GM23248 (cell line): ENCODE data around the gene PROM1.

ENCODE experiments used
- EZH2 ChIP-seq: fragments of 200-600 bp; sonication (generic); IDR thresholded peaks from 2 replicates; pipeline ENCODE4 v1.6.1; 2018; ENCODE audit warnings: antibody characterized with exemption, mild to moderate bottlenecking; ENCODE audit not compliant: insufficient read depth, poor library complexity, severe bottlenecking
- EZH2phosphoT487 ChIP-seq: fragments of 200-600 bp; sonication (generic); IDR thresholded peaks from 2 replicates; pipeline ENCODE4 v1.6.1; 2018; ENCODE audit warnings: antibody characterized with exemption, moderate library complexity, mild to moderate bottlenecking, low read depth; ENCODE audit not compliant: insufficient read depth

DNA sequence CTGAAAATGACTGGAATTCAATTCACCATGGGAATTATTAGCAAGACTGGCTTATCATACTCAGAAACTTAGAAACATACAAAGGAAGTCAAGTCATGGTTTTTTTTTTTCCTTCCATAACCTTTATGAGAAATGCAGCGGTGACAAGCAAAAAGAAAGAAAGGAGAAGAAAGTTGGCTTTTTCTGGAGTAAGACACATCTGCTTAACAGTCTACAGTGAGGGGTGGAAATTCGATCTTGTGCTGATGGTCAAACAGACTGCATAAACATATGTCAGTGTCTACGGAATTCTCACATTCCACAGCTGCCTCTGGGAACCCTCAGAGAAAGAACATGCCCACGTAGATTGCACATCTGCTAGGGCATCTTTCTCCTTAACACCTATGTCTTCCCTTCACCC, 54.6 kb downstream of the PROM1 start:
- TF ChIP-seq EZH2, result no peak
- no peak for TF ChIP-seq EZH2phosphoT487
